HFFc6 (cell line): ENCODE results near the gene PCYOX1L. TPM values are rescaled to one million over a fixed set of nuclear protein-coding genes. Genes with fewer than 3 reads are reported as not detected.
"Not testable (repeated sequence)": the region's sequence is repeated elsewhere in the genome, so short reads cannot be mapped to it uniquely, and the experiment has no call there.

Experiments
- DNase-seq: peaks from one replicate; pipeline ENCODE4 v3.0.0-alpha.2; 2018
- H3K27ac Mint-ChIP-seq: 2 replicates; pipeline ENCODE4 v1.8.0; 2020; ENCODE audit warnings: mild to moderate bottlenecking, mixed read lengths
- H3K27me3 Mint-ChIP-seq: 2 replicates; pipeline ENCODE4 v1.8.0; 2021; ENCODE audit warnings: mild to moderate bottlenecking, moderate library complexity, mixed read lengths; ENCODE audit not compliant: insufficient read depth
- H3K36me3 Mint-ChIP-seq: 2 replicates; pipeline ENCODE4 v1.8.0; 2021; ENCODE audit warnings: low read depth, mixed read lengths
- H3K4me1 Mint-ChIP-seq: 2 replicates; pipeline ENCODE4 v1.8.0; 2020; ENCODE audit warnings: low read depth, mixed read lengths
- H3K4me3 Mint-ChIP-seq: 2 replicates; pipeline ENCODE4 v1.8.0; 2020; ENCODE audit warnings: mild to moderate bottlenecking, moderate library complexity, mixed read lengths
- H3K9me3 Mint-ChIP-seq: 2 replicates; pipeline ENCODE4 v1.8.0; 2020; ENCODE audit warnings: mild to moderate bottlenecking, mixed read lengths
- total RNA-seq, 6 experiments: library from RNA; stranded (reverse); fragmentation: NEBNext Ultra II Directional; extraction: Animal tissue kit (Norgen Biotek cat#: 25700); gene quantifications; 2 replicates in 1 of 6; 3 replicates in 5 of 6; pipeline ENCODE4 v1.2.3, GENCODE V29; 2021
- TF ChIP-seq, protein P1 (sequence below): fragments of 200-600 bp; sonication (generic); IDR thresholded peaks from 2 replicates; pipeline ENCODE4 v1.5.0; 2021; ENCODE audit warnings: antibody characterized with exemption, mild to moderate bottlenecking

The PCYOX1L gene
- total RNA-seq, 6 experiments from 2014 or later, result 9.8 to 13.5 (median 11.0) TPM

DNA sequence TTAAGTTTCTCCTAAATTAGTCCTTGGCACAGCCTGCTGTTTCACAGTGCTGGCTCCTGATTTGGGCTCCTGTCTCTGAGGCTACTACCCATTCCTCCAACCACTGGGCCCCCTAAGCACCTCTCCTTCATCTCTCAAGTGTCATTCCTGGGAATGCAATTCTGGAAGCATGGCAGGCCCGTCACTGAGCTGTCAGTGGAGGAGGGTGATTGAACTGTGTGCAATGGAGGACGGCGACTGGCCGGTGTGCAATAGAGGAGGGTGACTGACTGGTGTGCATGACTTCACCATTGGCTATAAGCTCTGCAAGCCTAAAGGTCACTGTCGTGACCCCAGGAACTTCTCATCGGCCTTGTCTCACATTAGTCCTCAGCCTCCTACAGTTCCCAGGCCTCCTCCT lies 33.7 kb downstream of the PCYOX1L start:
- no peak for DNase-seq
- TF ChIP-seq, protein P1, sequence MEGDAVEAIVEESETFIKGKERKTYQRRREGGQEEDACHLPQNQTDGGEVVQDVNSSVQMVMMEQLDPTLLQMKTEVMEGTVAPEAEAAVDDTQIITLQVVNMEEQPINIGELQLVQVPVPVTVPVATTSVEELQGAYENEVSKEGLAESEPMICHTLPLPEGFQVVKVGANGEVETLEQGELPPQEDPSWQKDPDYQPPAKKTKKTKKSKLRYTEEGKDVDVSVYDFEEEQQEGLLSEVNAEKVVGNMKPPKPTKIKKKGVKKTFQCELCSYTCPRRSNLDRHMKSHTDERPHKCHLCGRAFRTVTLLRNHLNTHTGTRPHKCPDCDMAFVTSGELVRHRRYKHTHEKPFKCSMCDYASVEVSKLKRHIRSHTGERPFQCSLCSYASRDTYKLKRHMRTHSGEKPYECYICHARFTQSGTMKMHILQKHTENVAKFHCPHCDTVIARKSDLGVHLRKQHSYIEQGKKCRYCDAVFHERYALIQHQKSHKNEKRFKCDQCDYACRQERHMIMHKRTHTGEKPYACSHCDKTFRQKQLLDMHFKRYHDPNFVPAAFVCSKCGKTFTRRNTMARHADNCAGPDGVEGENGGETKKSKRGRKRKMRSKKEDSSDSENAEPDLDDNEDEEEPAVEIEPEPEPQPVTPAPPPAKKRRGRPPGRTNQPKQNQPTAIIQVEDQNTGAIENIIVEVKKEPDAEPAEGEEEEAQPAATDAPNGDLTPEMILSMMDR, result no peak
- H3K27me3 Mint-ChIP-seq, result peaks cover 3% of the 10 kb centered on the region; the same call in 1 of the 2 replicates
- no peak overlapping the region for H3K4me3 Mint-ChIP-seq
- no peaks in the 10 kb centered on the region for H3K36me3 Mint-ChIP-seq
- peaks cover 51% of the 10 kb centered on the region for H3K4me1 Mint-ChIP-seq
- no peaks in the 10 kb centered on the region for H3K9me3 Mint-ChIP-seq
- H3K27ac Mint-ChIP-seq, result no peak overlapping the region

DNA sequence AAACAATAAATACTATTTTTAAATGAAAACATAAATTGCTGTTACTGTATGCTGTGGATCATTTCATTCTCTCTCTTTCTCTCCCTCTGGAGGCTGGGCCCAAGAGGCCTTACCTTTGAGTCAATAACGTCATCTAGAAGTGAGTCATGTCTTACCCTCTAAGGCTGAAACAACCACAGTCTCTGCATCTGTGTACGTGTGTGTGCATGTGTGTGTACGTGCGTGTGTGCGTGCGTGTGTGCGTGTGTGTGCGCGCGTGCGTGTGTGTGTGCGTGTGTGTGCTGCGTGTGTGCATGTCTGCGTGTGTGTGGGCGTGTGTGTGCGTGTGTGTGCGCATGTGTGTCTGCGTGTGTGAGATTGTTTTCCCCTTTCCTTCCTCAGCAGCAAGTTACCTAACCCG lies 34.9 kb downstream of the PCYOX1L start:
- no peaks in the 10 kb centered on the region for H3K36me3 Mint-ChIP-seq
- peaks cover 51% of the 10 kb centered on the region for H3K4me1 Mint-ChIP-seq
- H3K9me3 Mint-ChIP-seq, result no peaks in the 10 kb centered on the region
- DNase-seq, result peak; percentile 35
- TF ChIP-seq, protein P1, result no peak
- H3K4me3 Mint-ChIP-seq, result no peak overlapping the region
- H3K27ac Mint-ChIP-seq, result no peak overlapping the region
- 0 out of 2 replicates have a peak, but pooled peaks cover 1% of the 10 kb centered on the region for H3K27me3 Mint-ChIP-seq

DNA sequence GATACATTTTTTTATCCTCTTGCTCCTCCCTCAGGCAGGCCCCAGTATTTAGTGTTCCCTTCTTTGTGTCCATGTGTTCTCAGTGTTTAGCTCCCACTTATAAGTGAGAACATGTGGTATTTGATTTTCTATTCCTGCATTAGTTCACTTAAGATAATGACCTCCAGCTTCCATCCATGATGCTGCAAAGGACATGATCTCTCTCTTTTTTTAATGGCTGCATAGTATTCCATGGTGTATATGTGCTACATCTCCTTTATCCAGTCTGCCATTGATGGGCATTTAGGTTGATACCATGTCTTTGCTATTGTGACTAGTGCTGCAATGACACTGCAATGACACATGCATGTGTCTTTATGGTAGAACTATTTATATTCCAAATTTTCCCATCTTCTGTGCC lies 37.1 kb downstream of the PCYOX1L start:
- not testable (repeated sequence) for H3K9me3 Mint-ChIP-seq, H3K4me3 Mint-ChIP-seq, H3K36me3 Mint-ChIP-seq, H3K27ac Mint-ChIP-seq, H3K27me3 Mint-ChIP-seq, DNase-seq
- peaks cover 37% of the 10 kb centered on the region for H3K4me1 Mint-ChIP-seq

DNA sequence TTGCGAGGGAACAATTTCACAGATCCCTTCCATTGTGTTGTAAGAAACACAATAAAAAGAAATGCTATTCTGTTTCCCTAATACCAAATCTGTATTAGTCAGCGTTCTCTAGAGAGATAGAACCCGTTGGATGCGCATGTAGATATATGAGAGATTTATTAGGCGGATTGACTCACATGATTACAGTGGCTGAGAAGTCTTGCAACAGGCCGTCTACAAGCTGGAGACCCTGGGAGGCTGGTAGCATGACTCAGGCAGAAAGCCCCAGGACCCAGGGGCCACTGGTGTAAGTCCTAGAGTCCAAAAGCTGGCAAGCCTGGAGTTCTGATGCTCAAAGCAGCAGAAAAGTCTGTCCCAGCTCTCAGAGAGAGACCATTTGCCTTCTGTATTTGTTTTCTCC lies 39.7 kb downstream of the PCYOX1L start:
- DNase-seq, result peak; percentile 91

DNA sequence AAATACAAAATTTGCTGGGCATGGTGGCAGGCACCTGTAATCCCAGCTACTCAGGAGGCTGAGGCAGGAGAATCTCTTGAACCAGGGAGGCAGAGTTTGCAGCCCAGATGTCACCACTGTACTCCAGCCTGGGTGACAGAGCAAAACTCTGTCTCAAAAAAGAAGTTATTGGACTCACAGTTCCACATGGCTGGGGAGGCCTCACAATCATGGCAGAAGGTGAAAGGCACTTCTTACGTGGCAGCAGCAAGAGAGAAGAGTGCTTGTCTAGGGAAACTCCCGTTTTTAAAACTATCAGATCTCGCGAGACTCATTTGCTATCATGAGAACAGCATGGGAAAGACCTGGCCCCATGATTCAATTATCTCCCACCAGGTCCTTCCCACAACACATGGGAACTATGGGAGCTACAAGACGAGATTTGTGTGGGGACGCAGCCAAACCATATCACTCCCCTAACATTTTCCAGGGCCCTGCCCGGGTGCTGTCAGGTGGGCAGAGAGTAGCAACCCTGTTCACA lies 41.0 kb downstream of the PCYOX1L start:
- peaks cover 34% of the 10 kb centered on the region for H3K4me1 Mint-ChIP-seq
- H3K27me3 Mint-ChIP-seq, H3K4me3 Mint-ChIP-seq, DNase-seq, H3K27ac Mint-ChIP-seq, H3K36me3 Mint-ChIP-seq, H3K9me3 Mint-ChIP-seq: not testable (repeated sequence)

More for the DNA sequence above, 39.7 kb downstream of the PCYOX1L start:
- H3K9me3 Mint-ChIP-seq, result no peaks in the 10 kb centered on the region
- no peaks in the 10 kb centered on the region for H3K27me3 Mint-ChIP-seq
- peak overlapping the region; percentile 47 for H3K27ac Mint-ChIP-seq
- no peaks in the 10 kb centered on the region for H3K36me3 Mint-ChIP-seq
- peaks cover 40% of the 10 kb centered on the region for H3K4me1 Mint-ChIP-seq
- no peak overlapping the region; the same call in 1 of the 2 replicates for H3K4me3 Mint-ChIP-seq
- TF ChIP-seq, protein P1, result no peak

DNA sequence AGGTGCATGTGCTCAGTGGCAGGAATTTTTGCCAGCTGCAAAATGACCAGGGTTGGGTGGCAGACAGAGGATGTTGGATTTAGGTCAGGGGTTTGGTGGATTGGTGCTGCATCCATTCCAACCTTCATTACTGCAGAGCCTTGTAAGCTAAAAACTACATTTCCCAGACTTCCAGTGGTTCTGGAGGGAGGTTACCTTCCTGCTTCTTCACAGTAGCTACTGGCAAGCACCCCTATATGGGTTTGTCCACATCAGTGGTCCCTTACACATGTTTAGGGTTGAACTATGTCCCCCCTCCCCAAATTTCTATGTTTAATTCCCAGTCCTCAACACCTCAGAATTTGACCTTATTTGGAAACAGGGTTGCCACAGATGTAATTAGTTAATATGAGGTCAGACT lies 41.9 kb downstream of the PCYOX1L start:
- TF ChIP-seq, protein P1, result no peak
- no peak overlapping the region for H3K4me3 Mint-ChIP-seq
- no peak overlapping the region for H3K27ac Mint-ChIP-seq
- H3K27me3 Mint-ChIP-seq, result no peaks in the 10 kb centered on the region
- H3K9me3 Mint-ChIP-seq, result no peaks in the 10 kb centered on the region
- H3K36me3 Mint-ChIP-seq, result no peaks in the 10 kb centered on the region
- peaks cover 44% of the 10 kb centered on the region for H3K4me1 Mint-ChIP-seq
- DNase-seq, result no peak

DNA sequence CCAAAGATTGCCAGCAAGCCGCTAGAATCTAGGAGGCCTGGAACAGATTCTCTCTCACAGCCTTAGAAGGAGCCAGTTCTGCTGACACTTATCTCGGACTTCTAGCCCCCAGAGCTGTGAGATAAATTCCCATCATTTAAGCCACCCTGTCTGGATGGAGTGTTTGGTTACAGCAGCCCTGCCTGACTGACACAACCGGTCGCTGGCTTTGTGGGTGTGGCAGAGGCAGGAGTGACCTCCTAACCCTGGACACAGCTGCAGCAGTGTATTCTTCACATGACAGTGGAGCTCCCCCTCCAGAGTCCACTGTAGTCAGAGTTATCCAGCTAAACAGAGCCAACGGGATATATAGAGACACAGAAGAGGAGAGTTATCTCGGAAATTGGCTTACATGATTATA lies 42.5 kb downstream of the PCYOX1L start:
- TF ChIP-seq, protein P1, result no peak
- Mint-ChIP-seq H3K9me3 (no peaks in the 10 kb centered on the region), H3K36me3 (no peaks in the 10 kb centered on the region), H3K4me1 (peaks cover 49% of the 10 kb centered on the region), H3K4me3 (no peak overlapping the region), H3K27ac (no peak overlapping the region), H3K27me3 (no peaks in the 10 kb centered on the region)
- DNase-seq, result no peak
